ENCODE results near the gene CR1L.
"Not testable (repeated sequence)": the region's sequence is repeated elsewhere in the genome, so short reads cannot be mapped to it uniquely, and the experiment has no call there.

The CR1L gene

GRCh38 chr1:207646944-207647579 lies 2.1 kb downstream of the CR1L start:
- no peak for DNase-seq

GRCh38 chr1:207647671-207648333 lies 2.9 kb downstream of the CR1L start:
- no peak for DNase-seq

GRCh38 chr1:207648334-207649209 lies 3.6 kb downstream of the CR1L start:
- DNase-seq, result no peak

GRCh38 chr1:207649210-207649753 lies 4.3 kb downstream of the CR1L start:
- DNase-seq, result no peak

GRCh38 chr1:207649865-207650580 lies 5.1 kb downstream of the CR1L start:
- no peak for DNase-seq

GRCh38 chr1:207651583-207651982 lies 6.7 kb downstream of the CR1L start:
- DNase-seq, result no peak

- no peak for DNase-seq
Measured at GRCh38 chr1:207654320-207654719, 9.4 kb downstream of the CR1L start.

GRCh38 chr1:207658408-207658807 lies 13.5 kb downstream of the CR1L start:
- no peak for DNase-seq

- no peak for DNase-seq
Measured at GRCh38 chr1:207658904-207659485, 14.1 kb downstream of the CR1L start.

- DNase-seq, result no peak
Measured at GRCh38 chr1:207659545-207660153, 14.7 kb downstream of the CR1L start.

GRCh38 chr1:207661420-207661819 lies 16.5 kb downstream of the CR1L start:
- DNase-seq, result not testable (repeated sequence)

GRCh38 chr1:207666342-207666741 lies 21.4 kb downstream of the CR1L start:
- DNase-seq, result no peak

- no peak for DNase-seq
Measured at GRCh38 chr1:207669528-207670009, 24.6 kb downstream of the CR1L start.

GRCh38 chr1:207670192-207670591 lies 25.3 kb downstream of the CR1L start:
- no peak for DNase-seq

GRCh38 chr1:207670997-207671396 lies 26.1 kb downstream of the CR1L start:
- no peak for DNase-seq

GRCh38 chr1:207672522-207673130 lies 27.7 kb downstream of the CR1L start:
- DNase-seq, result no peak

GRCh38 chr1:207673399-207673798 lies 28.5 kb downstream of the CR1L start:
- no peak for DNase-seq

GRCh38 chr1:207676153-207676552 lies 31.2 kb downstream of the CR1L start:
- DNase-seq, result no peak

- DNase-seq, result not testable (repeated sequence)
Measured at GRCh38 chr1:207680590-207681388, 35.9 kb downstream of the CR1L start.

GRCh38 chr1:207682872-207683434 lies 38.0 kb downstream of the CR1L start:
- DNase-seq, result not testable (repeated sequence)
